Stomach (tissue), 4 donors: ENCODE measurements around the gene SPEN.

Source experiments
- CTCF ChIP-seq, 7 experiments: fragments of 450-650 bp in 4 of 7; fragments of 200-600 bp in 3 of 7; sonication (generic) in 3 of 7; IDR thresholded peaks; one replicate each; pipeline ENCODE4 v1.5.1; 2016 to 2019; ENCODE audit warnings: antibody characterized with exemption in 7 of 7, control low read depth in 2 of 7, mild to moderate bottlenecking in 1 of 7
- POLR2A ChIP-seq, 4 donors: fragments of 450-650 bp; IDR thresholded peaks; one replicate each; pipeline ENCODE4 v1.6.1; 2016; ENCODE audit warnings: antibody characterized with exemption in 4 of 4, control low read depth in 2 of 4, mild to moderate bottlenecking in 1 of 4, moderate library complexity in 1 of 4

GRCh38 chr1:15989776-15990175, 142.3 kb downstream of the SPEN start:
- TF ChIP-seq POLR2A (IDR thresholded peaks at IDR 0.05) (no peak), CTCF (IDR thresholded peaks at IDR 0.05) (no peak)
